Colonic mucosa (tissue), 4 donors: Measurements from ENCODE around the gene PROX2. TPM values are rescaled to one million over a fixed set of nuclear protein-coding genes. Genes with fewer than 3 reads are reported as not detected.

Source experiments
- DNase-seq: peaks from one replicate; pipeline ENCODE4 v3.0.0-alpha.2; 2020
- H3K27ac ChIP-seq: fragments of 200-600 bp; one replicate; pipeline ENCODE4 v1.8.0; 2021
- H3K27me3 ChIP-seq: fragments of 200-600 bp; one replicate; pipeline ENCODE4 v1.8.0; 2021
- H3K36me3 ChIP-seq: fragments of 200-600 bp; one replicate; pipeline ENCODE4 v1.8.0; 2021
- H3K4me1 ChIP-seq: fragments of 200-600 bp; one replicate; pipeline ENCODE4 v1.8.0; 2021; ENCODE audit warnings: mild to moderate bottlenecking
- H3K4me3 ChIP-seq: fragments of 200-600 bp; one replicate; pipeline ENCODE4 v1.8.0; 2021
- H3K9ac ChIP-seq, 2 donors: one replicate each; pipeline ENCODE4 v1.7.0; 2013; ENCODE audit warnings: control low read depth in 2 of 2, low read depth in 2 of 2, low read length in 2 of 2
- H3K9me3 ChIP-seq: fragments of 200-600 bp; one replicate; pipeline ENCODE4 v1.8.0; 2021
- intact Hi-C: fragments of 100-400 bp; cut with DNase I; formaldehyde crosslinking; loops from one replicate; pipeline ENCODE4 v1.14.1; 2022
- total RNA-seq, 2 donors: library from RNA; stranded (reverse); fragmentation: NEBNext Ultra II Directional in 1 of 2; extraction: Animal tissue kit (Norgen Biotek cat#: 25700) in 1 of 2; gene quantifications; one replicate each; pipeline ENCODE4 v1.2.1, GENCODE V29; 2021
- TF ChIP-seq, protein P1 (sequence below): fragments of 200-600 bp; IDR thresholded peaks from one replicate; pipeline ENCODE4 v1.8.0; 2022; ENCODE audit warnings: antibody characterized with exemption, mild to moderate bottlenecking
- donor health status: healthy.
- donor health status: DM: no; HTN: no; CAD: no.
- donor health status: DM: no; HTN: no; CAD: no.

PROX2 gene
- total RNA-seq, 2 donors from 2014 or later, result not detected

DNA sequence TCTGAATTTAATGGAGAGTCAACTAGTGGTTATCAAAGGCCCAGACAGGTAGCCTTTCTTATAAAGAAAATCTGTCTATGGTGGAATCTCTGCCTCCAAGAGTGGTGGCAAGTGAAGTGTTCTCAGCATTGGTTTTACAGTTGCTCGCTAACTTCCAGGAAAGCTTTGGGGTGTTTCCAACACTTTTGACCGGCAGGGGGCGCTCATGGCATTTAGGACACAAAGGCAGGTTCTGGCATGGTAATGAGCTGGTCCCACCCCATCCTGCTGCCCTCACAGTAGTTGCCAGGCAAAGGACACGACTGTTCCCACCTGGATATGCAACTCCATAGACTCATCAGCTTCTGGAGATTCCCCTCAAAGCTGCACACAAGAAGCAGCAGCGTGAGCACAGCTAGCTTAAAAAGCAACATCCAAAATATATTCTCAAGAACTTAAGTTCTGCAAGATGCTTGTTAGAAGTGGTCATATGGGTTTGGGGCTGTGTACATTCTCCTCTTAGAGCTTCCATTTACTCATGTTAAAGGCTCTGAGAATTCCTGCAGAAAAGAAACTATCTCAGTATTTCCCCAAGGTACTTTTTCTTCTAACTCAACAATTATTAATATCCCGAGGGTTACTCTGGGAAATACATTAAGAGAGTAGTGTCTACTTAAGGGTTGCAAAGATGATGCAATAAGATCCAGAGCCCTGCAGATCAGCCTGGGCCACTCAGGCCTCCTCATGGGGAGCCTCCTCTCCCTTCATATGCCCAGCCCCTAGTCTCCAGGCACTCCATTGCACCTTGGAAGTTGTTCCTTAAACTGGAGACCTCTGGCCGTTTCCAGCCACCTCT lies 14.8 kb downstream of the PROX2 start:
- Histone ChIP-seq H3K9me3 (no peaks in the 10 kb centered on the region), H3K36me3 (no peaks in the 10 kb centered on the region), H3K4me1 (no peaks in the 10 kb centered on the region), H3K4me3 (no peak overlapping the region), H3K9ac (no peak overlapping the region), H3K27ac (no peak overlapping the region), H3K27me3 (no peaks in the 10 kb centered on the region)
- intact Hi-C loops, result loop anchor here (2.0 to 5.0 kb wide), 2 partner anchors 44 to 226 kb away; no protein-coding TSS in a partner anchor
- TF ChIP-seq, protein P1, sequence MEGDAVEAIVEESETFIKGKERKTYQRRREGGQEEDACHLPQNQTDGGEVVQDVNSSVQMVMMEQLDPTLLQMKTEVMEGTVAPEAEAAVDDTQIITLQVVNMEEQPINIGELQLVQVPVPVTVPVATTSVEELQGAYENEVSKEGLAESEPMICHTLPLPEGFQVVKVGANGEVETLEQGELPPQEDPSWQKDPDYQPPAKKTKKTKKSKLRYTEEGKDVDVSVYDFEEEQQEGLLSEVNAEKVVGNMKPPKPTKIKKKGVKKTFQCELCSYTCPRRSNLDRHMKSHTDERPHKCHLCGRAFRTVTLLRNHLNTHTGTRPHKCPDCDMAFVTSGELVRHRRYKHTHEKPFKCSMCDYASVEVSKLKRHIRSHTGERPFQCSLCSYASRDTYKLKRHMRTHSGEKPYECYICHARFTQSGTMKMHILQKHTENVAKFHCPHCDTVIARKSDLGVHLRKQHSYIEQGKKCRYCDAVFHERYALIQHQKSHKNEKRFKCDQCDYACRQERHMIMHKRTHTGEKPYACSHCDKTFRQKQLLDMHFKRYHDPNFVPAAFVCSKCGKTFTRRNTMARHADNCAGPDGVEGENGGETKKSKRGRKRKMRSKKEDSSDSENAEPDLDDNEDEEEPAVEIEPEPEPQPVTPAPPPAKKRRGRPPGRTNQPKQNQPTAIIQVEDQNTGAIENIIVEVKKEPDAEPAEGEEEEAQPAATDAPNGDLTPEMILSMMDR, result peak; percentile 93
- DNase-seq, result peak; percentile 95

DNA sequence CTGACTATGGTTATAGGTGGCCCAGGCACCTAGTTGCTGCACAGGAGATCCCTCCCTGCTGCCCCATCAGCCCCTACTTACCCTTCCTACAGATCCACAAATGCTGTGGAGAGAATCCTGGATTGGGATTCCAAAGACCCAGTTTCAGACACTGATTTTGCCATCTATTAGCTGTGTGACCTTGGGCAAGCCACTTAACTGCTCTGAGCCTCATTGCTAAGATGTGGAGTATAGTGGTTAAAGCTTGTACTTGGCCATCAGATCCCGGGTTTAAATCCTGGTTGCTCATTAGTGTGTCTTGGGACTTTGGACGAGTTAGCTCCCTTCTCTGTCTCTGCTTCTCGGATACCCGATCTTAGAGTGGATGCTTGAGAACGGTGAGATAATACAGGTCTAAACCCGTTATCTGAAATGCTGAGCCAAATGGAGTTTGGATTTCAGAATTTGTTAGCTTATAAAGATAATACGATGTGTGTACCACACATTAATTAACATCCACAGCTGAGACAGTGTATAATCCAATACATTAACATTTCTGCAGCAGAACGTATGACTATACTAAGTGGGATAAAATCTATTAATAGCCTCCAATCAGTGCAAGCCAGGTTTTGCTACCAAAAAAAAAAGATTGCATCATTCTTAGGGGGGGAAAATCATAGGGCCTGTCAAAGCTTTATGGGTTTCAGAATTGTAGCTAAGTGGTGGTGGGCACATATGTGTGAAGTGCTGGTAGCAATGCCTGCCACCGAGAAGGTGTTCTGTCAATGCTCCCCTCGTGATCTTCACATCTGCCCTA lies 16.0 kb downstream of the PROX2 start:
- no peaks in the 10 kb centered on the region for H3K4me1 ChIP-seq
- no peak overlapping the region for H3K27ac ChIP-seq
- H3K36me3 ChIP-seq, result no peaks in the 10 kb centered on the region
- intact Hi-C loops, result loop anchor here (2.0 to 5.0 kb wide), 2 partner anchors 45 to 227 kb away; no protein-coding TSS in a partner anchor
- H3K27me3 ChIP-seq, result no peaks in the 10 kb centered on the region
- TF ChIP-seq, protein P1, result no peak
- no peak overlapping the region for H3K4me3 ChIP-seq
- no peak overlapping the region for H3K9ac ChIP-seq
- H3K9me3 ChIP-seq, result no peaks in the 10 kb centered on the region
- DNase-seq, result no peak

DNA sequence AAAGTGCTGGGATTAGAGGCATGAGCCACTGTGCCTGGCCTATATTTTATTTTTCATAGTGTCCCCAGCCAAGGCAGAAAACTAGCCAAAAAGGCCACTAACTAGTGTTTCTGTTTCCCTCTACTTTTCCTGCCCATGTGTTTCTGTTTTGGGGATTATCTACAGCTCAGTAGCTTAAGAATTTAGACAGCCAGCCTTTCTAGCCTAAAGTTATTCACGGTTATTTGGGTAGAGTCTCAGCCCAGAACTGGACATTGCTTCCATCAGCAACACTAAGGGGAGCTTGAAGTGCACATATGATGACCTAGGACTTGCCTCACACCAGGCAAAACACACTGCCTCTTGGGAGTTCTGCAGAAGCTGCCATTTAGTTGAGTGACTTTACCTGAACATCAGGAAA lies 17.9 kb downstream of the PROX2 start:
- Histone ChIP-seq H3K4me3 (no peak overlapping the region), H3K9ac (no peak overlapping the region), H3K9me3 (no peaks in the 10 kb centered on the region), H3K4me1 (no peaks in the 10 kb centered on the region), H3K36me3 (no peaks in the 10 kb centered on the region), H3K27me3 (no peaks in the 10 kb centered on the region), H3K27ac (no peak overlapping the region)
- no peak for DNase-seq
- TF ChIP-seq, protein P1, result no peak
- intact Hi-C loops, result no loop called here

DNA sequence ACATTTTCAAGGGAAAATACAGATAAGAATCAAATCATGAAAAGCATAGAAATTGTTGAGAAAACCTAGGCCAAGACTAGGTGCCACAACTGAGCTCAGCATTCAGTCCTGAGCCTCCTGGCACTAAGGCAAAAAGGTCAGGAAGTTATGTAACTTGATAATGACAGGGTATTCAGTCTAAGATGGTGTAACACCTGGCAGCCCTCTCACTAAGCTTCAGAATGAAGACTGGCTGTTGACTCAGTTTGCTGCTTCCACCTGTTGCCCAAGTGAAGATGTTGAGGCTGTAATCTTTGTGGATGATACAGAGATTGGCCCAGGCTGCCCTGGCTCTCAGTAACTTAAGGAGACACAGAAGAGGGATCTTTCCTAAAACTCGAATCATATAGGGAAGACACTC lies 19.6 kb downstream of the PROX2 start:
- intact Hi-C loops, result no loop called here

DNA sequence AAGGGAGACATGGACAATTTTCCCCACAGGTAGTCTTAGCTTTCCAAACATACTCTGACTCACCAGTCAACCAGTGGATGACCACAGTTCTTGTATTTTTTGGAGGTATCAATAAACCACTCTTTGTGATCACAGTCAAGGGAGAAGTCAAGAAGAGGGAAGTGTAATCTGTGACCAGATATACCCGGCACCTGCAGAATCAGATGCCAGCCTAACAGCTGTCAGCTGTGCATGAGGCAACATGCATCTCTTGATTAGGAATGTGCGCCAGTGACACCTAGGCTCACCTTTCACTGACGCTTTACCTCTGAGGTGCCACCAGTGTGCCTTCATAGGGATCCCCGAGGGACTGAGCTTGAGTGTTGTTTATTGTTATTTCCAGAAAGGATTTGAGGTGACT lies 20.0 kb downstream of the PROX2 start:
- Histone ChIP-seq H3K27ac (no peak overlapping the region), H3K9ac (no peak overlapping the region), H3K36me3 (no peaks in the 10 kb centered on the region), H3K4me1 (no peaks in the 10 kb centered on the region), H3K9me3 (no peaks in the 10 kb centered on the region), H3K4me3 (no peak overlapping the region), H3K27me3 (no peaks in the 10 kb centered on the region)
- intact Hi-C loops, result no loop called here
- DNase-seq, result no peak
- TF ChIP-seq, protein P1, result no peak

More for the DNA sequence above, 19.6 kb downstream of the PROX2 start:
- TF ChIP-seq, protein P1, result no peak
- H3K27me3 ChIP-seq, result no peaks in the 10 kb centered on the region
- no peak for DNase-seq
- no peaks in the 10 kb centered on the region for H3K36me3 ChIP-seq
- no peaks in the 10 kb centered on the region for H3K4me1 ChIP-seq
- H3K4me3 ChIP-seq, result no peak overlapping the region
- no peak overlapping the region for H3K9ac ChIP-seq
- no peak overlapping the region for H3K27ac ChIP-seq
- H3K9me3 ChIP-seq, result no peaks in the 10 kb centered on the region
